AG04450 (cell line): ENCODE data around the gene DYNLT5. TPM values are rescaled to one million over a fixed set of nuclear protein-coding genes. Genes with fewer than 3 reads are reported as not detected.
"Not testable (repeated sequence)": the region's sequence is repeated elsewhere in the genome, so short reads cannot be mapped to it uniquely, and the experiment has no call there.

Experiments used
- CTCF ChIA-PET: fragments of 300-600, 350-600 bp; formaldehyde crosslinking; extraction: SDS; loops from one replicate; lab custom pipeline; 2022; ENCODE audit warnings: antibody characterized with exemption, inconsistent platforms; lab: Charles Lee
- POLR2A ChIA-PET: fragments of 350-600 bp; formaldehyde crosslinking; extraction: SDS; loops from one replicate; lab custom pipeline; 2021; ENCODE audit warnings: antibody characterized with exemption, inconsistent platforms; lab: Yijun Ruan, JAX
- DNase-seq: peaks from one replicate; pipeline ENCODE4 v3.0.0-alpha.2; 2011; ENCODE audit warnings: low read depth, low spot score
- H3K27ac ChIP-seq: one replicate; pipeline ENCODE4 v1.5.1; 2012; ENCODE audit warnings: low read depth, low read length, control low read depth
- H3K27me3 ChIP-seq: one replicate; pipeline ENCODE4 v1.6.0; 2012; ENCODE audit warnings: low read length; ENCODE audit not compliant: control insufficient read depth, insufficient read depth
- H3K4me3 ChIP-seq: 2 replicates; pipeline ENCODE4 v1.5.1; 2011; ENCODE audit warnings: mild to moderate bottlenecking, low read depth, low read length, control low read depth
- H3K9me3 ChIP-seq: 2 replicates; pipeline ENCODE4 v1.5.1; 2012; ENCODE audit warnings: low read length; ENCODE audit not compliant: control insufficient read depth, insufficient read depth
- CTCF ChIP-seq: IDR thresholded peaks from 2 replicates; pipeline ENCODE4 v1.5.1; 2011; ENCODE audit warnings: low read depth, low read length, control low read depth, inconsistent platforms
- polyA plus RNA-seq: library from polyadenylated mRNA; depleted of rRNA; stranded (reverse); fragments of >200 nt; gene quantifications from 2 replicates; pipeline ENCODE4 v1.2.3, GENCODE V29; 2011

DYNLT5 gene
- polyA plus RNA-seq, 1 experiment = 0.98 TPM

GRCh38 chr1:66778969-66779368, 26.7 kb downstream of the DYNLT5 start:
- H3K27ac ChIP-seq = no peak overlapping the region
- no peaks in the 10 kb centered on the region for H3K27me3 ChIP-seq
- no peaks in the 10 kb centered on the region for H3K9me3 ChIP-seq
- DNase-seq = no peak
- ChIA-PET POLR2A (no interaction called here), CTCF (no interaction called here)
- TF ChIP-seq CTCF = no peak
- H3K4me3 ChIP-seq = no peak overlapping the region

DNA sequence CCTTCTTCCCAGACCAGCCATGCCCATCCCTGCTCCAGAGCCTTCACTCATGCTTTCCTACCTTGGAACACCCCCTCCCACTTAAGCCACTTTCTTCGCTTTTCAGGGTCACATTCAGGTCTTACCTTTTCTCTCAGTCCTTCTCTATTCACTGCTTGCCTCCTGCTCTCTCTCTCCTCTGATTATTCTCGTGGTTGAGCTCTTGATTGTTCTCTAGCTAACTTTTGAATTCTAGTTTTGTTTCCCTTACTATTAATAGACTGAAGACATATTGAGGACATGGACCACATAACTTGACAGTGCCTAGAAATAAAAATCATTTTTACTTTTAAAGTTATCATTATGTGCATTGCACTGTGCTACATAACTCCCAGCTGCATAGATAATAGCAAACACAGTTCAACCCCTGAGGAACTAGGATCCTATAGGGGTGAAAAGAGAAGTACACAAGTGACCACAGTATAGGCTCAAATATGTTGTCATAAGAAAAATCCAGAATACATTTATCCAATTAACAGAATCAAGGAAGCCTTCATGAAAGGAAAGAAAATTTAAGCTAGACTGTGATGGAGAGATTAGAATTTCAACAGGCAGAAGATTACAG, 27.3 kb downstream of the DYNLT5 start:
- no peak overlapping the region for H3K4me3 ChIP-seq
- CTCF ChIA-PET = interaction anchor here (0.6 kb wide), 1 partner anchor 58 kb away, joined by 3 read pairs; no protein-coding TSS in a partner anchor
- H3K27ac ChIP-seq = no peak overlapping the region
- H3K27me3 ChIP-seq = no peaks in the 10 kb centered on the region
- no peak for TF ChIP-seq CTCF
- POLR2A ChIA-PET = no interaction called here
- H3K9me3 ChIP-seq = no peaks in the 10 kb centered on the region
- no peak for DNase-seq

DNA sequence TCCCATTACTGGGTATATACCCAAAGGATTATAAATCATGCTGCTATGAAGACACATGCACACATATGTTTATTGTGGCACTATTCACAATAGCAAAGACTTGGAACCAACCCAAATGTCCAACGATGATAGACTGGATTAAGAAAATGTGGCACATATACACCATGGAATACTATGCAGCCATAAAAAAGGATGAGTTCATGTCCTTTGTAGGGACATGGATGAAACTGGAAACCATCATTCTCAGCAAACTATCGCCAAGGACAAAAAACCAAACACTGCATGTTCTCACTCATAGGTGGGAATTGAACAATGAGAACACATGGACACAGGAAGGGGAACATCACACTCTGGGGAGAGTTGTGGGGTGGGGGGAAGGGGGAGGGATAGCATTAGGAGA, 33.5 kb downstream of the DYNLT5 start:
- H3K27me3 ChIP-seq, H3K27ac ChIP-seq, DNase-seq, H3K9me3 ChIP-seq, CTCF ChIA-PET, POLR2A ChIA-PET, H3K4me3 ChIP-seq: not testable (repeated sequence)

- no peak for DNase-seq
- no peak overlapping the region for H3K27ac ChIP-seq
- TF ChIP-seq CTCF = no peak
- no peaks in the 10 kb centered on the region for H3K9me3 ChIP-seq
- H3K27me3 ChIP-seq = no peaks in the 10 kb centered on the region
- H3K4me3 ChIP-seq = no peak overlapping the region
- ChIA-PET POLR2A (no interaction called here), CTCF (interaction anchor here (0.6 kb wide), 1 partner anchor 1655 kb away, joined by 5 read pairs; no protein-coding TSS in a partner anchor)
These were observed 35.4 kb downstream of the DYNLT5 start for GRCh38 chr1:66787641-66788040.

GRCh38 chr1:66788231-66788939, 36.1 kb downstream of the DYNLT5 start:
- Histone ChIP-seq H3K9me3 (no peaks in the 10 kb centered on the region), H3K4me3 (no peak overlapping the region), H3K27me3 (no peaks in the 10 kb centered on the region), H3K27ac (no peak overlapping the region)
- DNase-seq = no peak
- POLR2A ChIA-PET = no interaction called here
- CTCF ChIA-PET = interaction anchor here (0.6 kb wide), 1 partner anchor 1654 kb away, joined by 5 read pairs; no protein-coding TSS in a partner anchor
- TF ChIP-seq CTCF = no peak
